Gastrocnemius medialis (tissue), 4 donors: ENCODE results near the gene SELENOF. TPM values are rescaled to one million over a fixed set of nuclear protein-coding genes. Genes with fewer than 3 reads are reported as not detected.

Experiments
- ATAC-seq, 2 donors: fragments of 150-250 bp; one replicate each; pipeline ENCODE4 v1.9.1; 2016
- DNase-seq, 2 donors: peaks; one replicate each; pipeline ENCODE4 v3.0.0-alpha.2; 2019
- H3K27ac ChIP-seq, 4 donors: fragments of 200-600 bp; sonication (generic); 1 replicate in 1 of 4; 2 replicates in 3 of 4; pipeline ENCODE4 v1.5.1; 2016 to 2018; ENCODE audit warnings: mild to moderate bottlenecking in 2 of 4, moderate library complexity in 1 of 4
- H3K27me3 ChIP-seq, 3 donors: fragments of 200-600 bp; sonication (generic) in 2 of 3; 1 replicate in 1 of 3; 2 replicates in 2 of 3; pipeline versions ENCODE4 v1.5.1 to v1.6.0; 2016 to 2019; ENCODE audit warnings: mild to moderate bottlenecking in 1 of 3, moderate library complexity in 1 of 3
- H3K36me3 ChIP-seq, 2 donors: fragments of 200-600 bp; sonication (generic) in 1 of 2; one replicate each; pipeline ENCODE4 v1.5.1; 2017 to 2018
- H3K4me1 ChIP-seq, 2 donors: fragments of 200-600 bp; sonication (generic) in 1 of 2; one replicate each; pipeline ENCODE4 v1.5.1; 2016 to 2017; ENCODE audit warnings: mild to moderate bottlenecking in 2 of 2
- H3K4me3 ChIP-seq, 4 donors: fragments of 200-600 bp; sonication (generic) in 3 of 4; 1 replicate in 1 of 4; 2 replicates in 3 of 4; pipeline ENCODE4 v1.5.1; 2016 to 2019; ENCODE audit warnings: mild to moderate bottlenecking in 2 of 4
- H3K9me3 ChIP-seq, 3 donors: fragments of 200-600 bp; sonication (generic) in 2 of 3; 1 replicate in 1 of 3; 2 replicates in 2 of 3; pipeline ENCODE4 v1.5.1; 2016 to 2019
- CTCF ChIP-seq, 5 experiments: fragments of 450-650 bp in 3 of 5; fragments of 200-600 bp in 2 of 5; sonication (generic) in 2 of 5; IDR thresholded peaks in 4 of 5; conservative IDR thresholded peaks in 1 of 5; 1 replicate in 4 of 5; 2 replicates in 1 of 5; pipeline ENCODE4 v1.5.1; 2016 to 2019; ENCODE audit warnings: antibody characterized with exemption in 5 of 5, mild to moderate bottlenecking in 3 of 5, moderate library complexity in 3 of 5
- POLR2A ChIP-seq, 2 donors: fragments of 450-650 bp; IDR thresholded peaks; one replicate each; pipeline ENCODE4 v1.6.1; 2017; ENCODE audit warnings: antibody characterized with exemption in 2 of 2, mild to moderate bottlenecking in 2 of 2, moderate library complexity in 2 of 2
- in situ Hi-C, 4 donors: fragments of 200-750 bp; cut with MboI; loops; one replicate each; pipeline versions ENCODE4 v1.15.0 to v1.8.0; 2017; ENCODE audit warnings: low sequenced_read_pairs in 4 of 4
- intact Hi-C: fragments of 100-400 bp; cut with DNase I; formaldehyde crosslinking; loops from one replicate; pipeline ENCODE4 v1.15.1; 2023; ENCODE audit warnings: low total_unique reads
- total RNA-seq, 4 donors: library from RNA; depleted of rRNA; stranded (reverse); fragments of >200 nt; gene quantifications; one replicate each; pipeline versions ENCODE4 v1.1.0 to v1.2.3, GENCODE V29; 2016

Gene SELENOF
- 10 to 100 TPM; 41.3 to 66.8 (median 47.2) TPM for total RNA-seq

GRCh38 chr1:86913896-86914600 is at the start of gene SELENOF:
SELENOF (minus strand) TSS chr1:86914126; CDS start chr1:86914111, 15 bp downstream.
- peak; percentile 97 to 98 for ATAC-seq
- intact Hi-C loops: loop anchor here (2.0 to 5.0 kb wide), 3 partner anchors 82 to 415 kb away; partner anchors contain the start of gene LMO4
- H3K4me3 ChIP-seq: peak within 1 kb of the TSS; percentile 76 to 99 (median 88)

GRCh38 chr1:86960548-86960947 is 46.6 kb upstream of the SELENOF start:
- no peaks in the 10 kb centered on the region for H3K4me1 ChIP-seq
- TF ChIP-seq CTCF (IDR thresholded peaks at IDR 0.05 in 4 of 5, conservative IDR thresholded peaks at IDR 0.05 in 1 of 5) (no peak), POLR2A (IDR thresholded peaks at IDR 0.05) (no peak)
- DNase-seq (no peak), ATAC-seq (no peak)
- H3K27ac ChIP-seq: no peak overlapping the region
- H3K27me3 ChIP-seq: no peaks in the 10 kb centered on the region
- in situ Hi-C loops (loop anchor here (10.0 to 25.0 kb wide), 2 partner anchors 123 to 126 kb away; no protein-coding TSS in a partner anchor), intact Hi-C loops (loop anchor here (10.0 kb wide), 1 partner anchor 256 kb away; the partner anchor contains the start of gene SH3GLB1)
- H3K4me3 ChIP-seq: no peak overlapping the region
- H3K36me3 ChIP-seq: no peaks in the 10 kb centered on the region
- no peaks in the 10 kb centered on the region for H3K9me3 ChIP-seq

More at GRCh38 chr1:86913896-86914600, at the start of gene SELENOF:
- peak; percentile 98 to 100 for DNase-seq
- no peaks in the 10 kb centered on the region for H3K36me3 ChIP-seq
- H3K27me3 ChIP-seq: no peaks in the 10 kb centered on the region
- in situ Hi-C loops: loop anchor here in 3 of 4 donors (10.0 to 25.0 kb wide), 4 partner anchors 202 to 1773 kb away; partner anchors contain the start of genes SH3GLB1 (in 2 of the 3), LMO4 (in 1 of the 3) and PKN2 (in 1 of the 3)
- H3K4me1 ChIP-seq: peaks cover 19 to 40% of the 10 kb centered on the region in 2 donors
- no peaks in the 10 kb centered on the region for H3K9me3 ChIP-seq
- peak; percentile 18 to 86 for TF ChIP-seq POLR2A (IDR thresholded peaks at IDR 0.05)
- TF ChIP-seq CTCF (IDR thresholded peaks at IDR 0.05 in 4 of 5, conservative IDR thresholded peaks at IDR 0.05 in 1 of 5): peak in 1 of 5 experiments; percentile 23
- peak within 1 kb of the TSS; percentile 86 to 97 (median 90) for H3K27ac ChIP-seq

GRCh38 chr1:86957221-86957620 is 43.3 kb upstream of the SELENOF start:
- Histone ChIP-seq H3K4me1 (no peaks in the 10 kb centered on the region), H3K27ac (no peak overlapping the region), H3K36me3 (no peaks in the 10 kb centered on the region), H3K9me3 (no peaks in the 10 kb centered on the region), H3K27me3 (no peaks in the 10 kb centered on the region), H3K4me3 (no peak overlapping the region)
- no peak for DNase-seq
- no peak for ATAC-seq
- in situ Hi-C loops (loop anchor here (10.0 to 25.0 kb wide), 2 partner anchors 102 to 120 kb away; no protein-coding TSS in a partner anchor), intact Hi-C loops (no loop called here)
- TF ChIP-seq CTCF (IDR thresholded peaks at IDR 0.05 in 4 of 5, conservative IDR thresholded peaks at IDR 0.05 in 1 of 5): no peak
- no peak for TF ChIP-seq POLR2A (IDR thresholded peaks at IDR 0.05)

GRCh38 chr1:86956221-86956620 is 42.3 kb upstream of the SELENOF start:
- in situ Hi-C loops: loop anchor here (10.0 to 25.0 kb wide), 2 partner anchors 101 to 119 kb away; no protein-coding TSS in a partner anchor
- H3K4me1 ChIP-seq: no peaks in the 10 kb centered on the region

More at GRCh38 chr1:86956221-86956620, 42.3 kb upstream of the SELENOF start:
- no peak overlapping the region for H3K4me3 ChIP-seq
- H3K27me3 ChIP-seq: no peaks in the 10 kb centered on the region
- H3K36me3 ChIP-seq: no peaks in the 10 kb centered on the region
- no peaks in the 10 kb centered on the region for H3K9me3 ChIP-seq
- intact Hi-C loops: no loop called here
- DNase-seq (no peak), ATAC-seq (no peak)
- H3K27ac ChIP-seq: no peak overlapping the region
- TF ChIP-seq POLR2A (IDR thresholded peaks at IDR 0.05): no peak
- no peak for TF ChIP-seq CTCF (IDR thresholded peaks at IDR 0.05 in 4 of 5, conservative IDR thresholded peaks at IDR 0.05 in 1 of 5)
